GM10266 (cell line): ENCODE results near the gene BCL11B.

Experiments
- DNase-seq: peaks from one replicate; pipeline ENCODE4 v3.0.0; 2012; ENCODE audit errors: extremely low spot score
- TF ChIP-seq, protein P1 (sequence below): IDR thresholded peaks from 2 replicates; pipeline ENCODE4 v1.5.1; 2012; ENCODE audit warnings: mild to moderate bottlenecking, low read depth; ENCODE audit not compliant: control insufficient read depth, insufficient read depth; ENCODE audit errors: missing control alignments

BCL11B gene

DNA sequence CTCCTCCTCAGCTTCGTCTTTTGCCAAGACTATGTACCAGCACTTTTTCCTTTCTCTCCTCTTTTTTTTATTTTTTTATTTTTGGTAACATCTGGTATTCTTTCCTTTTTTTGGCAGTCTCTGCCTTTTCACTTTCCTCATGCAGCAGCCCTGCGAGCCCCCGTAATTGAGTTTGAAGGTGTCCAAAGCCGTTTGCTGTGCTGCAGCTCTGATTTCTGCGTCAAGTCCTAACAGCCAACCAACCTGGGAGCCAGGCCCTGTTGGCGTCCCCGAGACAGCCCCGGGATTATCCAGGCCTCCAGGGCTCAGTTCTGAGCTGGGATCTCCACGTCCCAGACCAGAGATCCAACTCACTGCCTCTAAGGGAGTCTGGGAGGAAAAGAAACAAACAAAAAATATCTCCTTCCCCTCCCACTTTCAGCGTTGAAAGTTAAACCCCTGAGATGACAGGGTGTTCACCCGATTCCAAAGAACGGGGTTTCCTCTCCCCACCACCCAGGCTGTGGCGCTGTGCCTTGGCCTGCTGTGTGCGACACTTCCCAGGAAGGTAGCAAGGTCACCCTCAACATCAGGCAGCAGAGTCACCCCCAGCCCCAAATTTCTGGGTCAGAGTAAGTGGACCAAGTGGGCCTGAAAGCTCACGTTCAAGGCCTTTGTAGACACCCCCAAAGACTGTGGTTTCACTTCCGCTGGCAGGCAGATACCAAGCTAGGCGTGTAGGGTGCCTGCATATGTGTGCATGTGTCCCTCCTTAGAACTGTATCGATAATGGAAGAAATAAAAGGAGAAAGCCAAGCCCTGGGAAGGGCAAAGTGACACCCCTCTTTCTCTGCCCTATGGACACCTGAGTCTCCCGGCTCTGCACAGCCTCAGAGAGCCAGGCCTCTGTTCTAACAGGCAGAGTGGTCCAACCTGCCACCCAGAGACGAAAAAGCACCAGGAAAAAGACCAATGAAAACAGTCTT, 11.1 kb downstream of the BCL11B start:
- TF ChIP-seq, protein P1, sequence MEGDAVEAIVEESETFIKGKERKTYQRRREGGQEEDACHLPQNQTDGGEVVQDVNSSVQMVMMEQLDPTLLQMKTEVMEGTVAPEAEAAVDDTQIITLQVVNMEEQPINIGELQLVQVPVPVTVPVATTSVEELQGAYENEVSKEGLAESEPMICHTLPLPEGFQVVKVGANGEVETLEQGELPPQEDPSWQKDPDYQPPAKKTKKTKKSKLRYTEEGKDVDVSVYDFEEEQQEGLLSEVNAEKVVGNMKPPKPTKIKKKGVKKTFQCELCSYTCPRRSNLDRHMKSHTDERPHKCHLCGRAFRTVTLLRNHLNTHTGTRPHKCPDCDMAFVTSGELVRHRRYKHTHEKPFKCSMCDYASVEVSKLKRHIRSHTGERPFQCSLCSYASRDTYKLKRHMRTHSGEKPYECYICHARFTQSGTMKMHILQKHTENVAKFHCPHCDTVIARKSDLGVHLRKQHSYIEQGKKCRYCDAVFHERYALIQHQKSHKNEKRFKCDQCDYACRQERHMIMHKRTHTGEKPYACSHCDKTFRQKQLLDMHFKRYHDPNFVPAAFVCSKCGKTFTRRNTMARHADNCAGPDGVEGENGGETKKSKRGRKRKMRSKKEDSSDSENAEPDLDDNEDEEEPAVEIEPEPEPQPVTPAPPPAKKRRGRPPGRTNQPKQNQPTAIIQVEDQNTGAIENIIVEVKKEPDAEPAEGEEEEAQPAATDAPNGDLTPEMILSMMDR = no peak
- DNase-seq = no peak

DNA sequence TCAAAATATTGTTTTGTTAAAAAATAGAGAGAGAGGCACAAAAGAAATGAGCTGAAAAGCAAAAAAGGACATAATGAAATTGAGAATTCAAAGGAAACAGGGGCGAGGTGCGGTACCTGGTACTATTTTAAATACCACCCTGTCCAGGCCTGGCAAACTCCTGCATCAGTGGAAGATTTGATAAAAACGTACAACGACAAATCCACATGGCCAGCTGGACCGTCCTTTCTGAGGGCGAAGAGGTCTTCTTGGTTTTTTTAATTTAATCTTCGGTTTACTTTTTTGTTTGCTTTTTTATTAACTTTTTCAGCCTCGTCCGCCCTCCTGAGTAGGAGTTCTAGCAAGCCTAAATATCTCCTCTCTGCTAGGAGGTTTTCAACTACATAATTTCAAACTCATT, 11.9 kb downstream of the BCL11B start:
- TF ChIP-seq, protein P1 = no peak

DNA sequence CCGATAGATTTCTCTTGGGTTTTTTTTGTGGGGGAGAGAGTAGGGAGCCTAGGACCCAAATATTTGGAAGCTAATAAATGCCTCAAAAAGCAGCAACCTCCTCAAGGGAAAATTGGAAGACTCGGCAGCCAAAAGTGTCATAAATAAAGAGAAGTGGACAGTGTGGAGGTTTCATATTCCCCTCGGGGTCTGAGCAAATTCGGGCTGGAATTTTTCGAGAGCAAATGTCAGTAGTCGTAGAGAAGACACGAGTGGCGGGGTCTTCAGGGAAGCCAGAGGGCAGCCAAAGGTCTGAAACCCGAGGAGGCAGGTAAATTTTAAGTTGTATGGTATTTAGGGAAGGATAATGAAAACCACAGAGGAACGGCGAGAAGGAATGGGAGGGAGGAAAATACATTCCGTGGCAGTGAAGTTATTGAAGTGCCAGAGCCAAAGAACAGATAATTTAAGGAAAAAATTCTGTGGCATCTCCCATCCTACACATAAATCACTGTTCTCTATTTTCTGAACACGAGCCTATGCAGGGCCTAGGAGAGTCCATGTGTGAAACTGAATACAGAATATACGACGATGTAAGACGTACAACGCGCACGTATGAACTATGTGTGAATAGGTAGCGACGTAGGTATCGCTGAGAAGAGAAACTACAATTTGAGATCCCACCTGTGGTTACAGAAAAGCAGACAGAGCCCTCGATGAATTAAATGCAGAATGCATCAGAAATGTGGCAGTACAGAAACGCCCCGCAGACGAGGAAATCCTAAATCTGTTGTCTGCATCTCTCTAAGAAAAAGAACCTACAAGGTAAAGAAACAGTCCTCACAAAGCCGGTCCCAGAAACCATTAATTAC, 12.9 kb downstream of the BCL11B start:
- DNase-seq = no peak

More for the DNA sequence above, 11.9 kb downstream of the BCL11B start:
- no peak for DNase-seq

DNA sequence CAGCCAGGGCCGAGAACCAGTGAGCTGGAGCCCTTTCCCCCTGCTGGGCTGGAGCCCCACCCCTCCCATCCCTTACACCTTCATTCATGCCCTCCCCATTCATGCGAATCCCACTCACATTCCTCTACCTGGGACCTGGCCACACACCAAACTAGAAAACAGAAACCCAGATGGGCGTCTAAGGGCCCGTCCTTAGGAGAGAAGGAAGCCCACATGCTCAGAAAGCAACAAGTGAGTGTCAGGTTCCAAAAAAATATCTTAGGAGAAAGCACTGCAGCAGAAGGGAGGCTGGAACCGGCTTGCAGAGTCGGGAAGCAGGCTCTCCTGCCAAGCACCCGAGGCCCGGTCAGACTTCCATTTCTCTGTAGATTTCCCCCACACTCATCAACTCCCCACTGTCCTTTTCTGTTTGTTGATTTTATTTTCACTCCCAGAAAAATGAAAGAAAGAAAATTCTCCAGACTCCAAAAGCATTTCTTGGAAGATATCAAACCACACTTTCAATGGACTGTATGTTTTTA, 13.6 kb downstream of the BCL11B start:
- TF ChIP-seq, protein P1 = no peak
- no peak for DNase-seq

More for the DNA sequence above, 12.9 kb downstream of the BCL11B start:
- TF ChIP-seq, protein P1 = no peak

DNA sequence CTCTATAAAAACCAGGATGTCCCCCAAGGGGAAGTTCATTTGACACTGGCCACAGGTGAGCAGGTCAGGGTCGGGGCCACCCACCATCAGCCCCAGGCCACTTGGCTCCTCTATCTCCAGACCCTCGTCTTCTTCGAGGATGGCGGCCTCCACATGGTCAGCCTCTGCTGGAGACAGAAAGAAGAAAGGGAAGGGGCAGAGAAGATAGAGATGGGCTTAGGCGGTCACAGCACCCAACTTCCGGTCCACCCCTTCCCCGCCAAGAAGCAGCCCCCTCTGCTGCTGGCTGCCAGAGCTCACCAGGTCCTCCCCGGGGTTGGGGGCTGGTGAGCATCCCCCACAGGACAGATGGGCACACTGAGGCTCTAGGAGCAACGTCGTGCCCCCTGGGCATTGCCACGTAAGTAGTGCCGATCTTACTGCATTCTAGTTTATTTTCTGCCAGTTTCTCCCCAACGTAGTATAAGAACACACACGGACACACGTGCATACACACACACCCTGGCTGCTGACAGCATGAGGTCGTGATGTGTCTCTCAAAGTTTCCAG, 14.2 kb downstream of the BCL11B start:
- TF ChIP-seq, protein P1 = no peak
- no peak for DNase-seq

DNA sequence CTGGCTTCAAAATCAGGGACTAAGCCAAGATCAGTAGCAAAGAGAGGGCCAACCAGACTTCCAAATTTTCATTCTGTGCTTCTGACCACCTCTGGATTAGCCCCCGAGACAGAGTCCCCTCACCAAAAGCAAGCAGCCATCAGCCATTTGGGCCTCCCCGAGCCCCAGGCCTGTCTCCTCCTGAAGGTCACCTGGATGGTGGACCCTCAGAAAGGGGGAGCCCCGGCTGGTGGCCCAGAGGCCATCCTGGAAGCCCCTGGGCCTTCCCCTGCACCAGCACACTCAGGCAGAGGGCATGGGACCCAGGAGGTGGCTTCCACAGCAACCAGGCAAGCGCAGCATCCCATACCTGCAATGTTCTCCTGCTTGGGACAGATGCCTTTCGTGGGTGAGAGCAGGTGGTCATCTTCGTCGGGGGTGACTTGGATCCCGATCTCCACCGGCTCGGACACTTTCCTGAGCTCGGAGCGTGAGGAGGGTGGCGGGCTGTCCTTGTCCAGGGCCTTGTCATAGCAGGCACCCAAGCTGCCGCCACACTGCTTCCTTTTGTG, 14.8 kb downstream of the BCL11B start:
- TF ChIP-seq, protein P1 = no peak
- no peak for DNase-seq
